Liver (tissue), 9 donors: ENCODE data around the gene AGER. TPM values are rescaled to one million over a fixed set of nuclear protein-coding genes. Genes with fewer than 3 reads are reported as not detected.

ENCODE experiments used
- DNase-seq: peaks from one replicate; pipeline ENCODE4 v3.0.0-alpha.2; 2017; ENCODE audit warnings: low spot score
- H3K27ac ChIP-seq, 2 donors: one replicate each; pipeline ENCODE4 v1.7.0; 2013; ENCODE audit warnings: inconsistent platforms in 2 of 2, low read length in 2 of 2, control low read depth in 1 of 2, low read depth in 1 of 2, mild to moderate bottlenecking in 1 of 2
- H3K27me3 ChIP-seq, 4 donors: one replicate each; pipeline versions ENCODE4 v1.6.1 to v1.7.0; 2013; ENCODE audit warnings: low read length in 3 of 4, inconsistent platforms in 1 of 4, mild to moderate bottlenecking in 1 of 4, moderate library complexity in 1 of 4; ENCODE audit not compliant: control insufficient read depth in 4 of 4, insufficient read depth in 4 of 4
- H3K36me3 ChIP-seq, 4 donors: one replicate each; pipeline versions ENCODE4 v1.6.1 to v1.7.0; 2013; ENCODE audit warnings: low read length in 3 of 4, mild to moderate bottlenecking in 3 of 4, low read depth in 1 of 4, moderate library complexity in 1 of 4; ENCODE audit not compliant: control insufficient read depth in 4 of 4, insufficient read depth in 3 of 4
- H3K4me1 ChIP-seq, 4 donors: one replicate each; pipeline versions ENCODE4 v1.6.1 to v1.7.0; 2013; ENCODE audit warnings: low read length in 3 of 4, mild to moderate bottlenecking in 3 of 4, moderate library complexity in 1 of 4; ENCODE audit not compliant: control insufficient read depth in 4 of 4, insufficient read depth in 4 of 4
- H3K4me3 ChIP-seq, 3 donors: one replicate each; pipeline versions ENCODE4 v1.6.1 to v1.7.0; 2013; ENCODE audit warnings: low read length in 3 of 3, control low read depth in 1 of 3, low read depth in 1 of 3, mild to moderate bottlenecking in 1 of 3
- H3K9ac ChIP-seq, 2 donors: one replicate each; pipeline ENCODE4 v1.7.0; 2013; ENCODE audit warnings: low read length in 2 of 2, mild to moderate bottlenecking in 2 of 2, moderate library complexity in 2 of 2, control low read depth in 1 of 2, low read depth in 1 of 2
- H3K9me3 ChIP-seq, 4 donors: one replicate each; pipeline versions ENCODE4 v1.6.1 to v1.7.0; 2013; ENCODE audit warnings: low read length in 3 of 4; ENCODE audit not compliant: control insufficient read depth in 4 of 4
- ATF3 ChIP-seq: IDR thresholded peaks from 2 replicates; pipeline ENCODE4 v1.6.1; 2016; ENCODE audit warnings: antibody characterized with exemption
- EGR1 ChIP-seq, 2 donors: IDR thresholded peaks; 2 replicates each; pipeline ENCODE4 v1.6.1; 2016 to 2018; ENCODE audit warnings: antibody characterized with exemption in 2 of 2, low read depth in 2 of 2
- FOXA1 ChIP-seq: IDR thresholded peaks from 2 replicates; pipeline ENCODE4 v1.6.1; 2016; ENCODE audit warnings: antibody characterized with exemption
- FOXA2 ChIP-seq: IDR thresholded peaks from 2 replicates; pipeline ENCODE4 v1.6.1; 2016; ENCODE audit warnings: antibody characterized with exemption
- GABPA ChIP-seq, 2 donors: IDR thresholded peaks in 1 of 2; conservative IDR thresholded peaks in 1 of 2; 2 replicates each; pipeline ENCODE4 v1.6.1; 2016; ENCODE audit warnings: antibody characterized with exemption in 2 of 2, mild to moderate bottlenecking in 1 of 2, moderate library complexity in 1 of 2
- HNF4A ChIP-seq, 2 donors: conservative IDR thresholded peaks; 2 replicates each; pipeline ENCODE4 v1.6.1; 2016; ENCODE audit warnings: antibody characterized with exemption in 2 of 2, mild to moderate bottlenecking in 2 of 2
- JUND ChIP-seq, 2 donors: IDR thresholded peaks; 2 replicates each; pipeline ENCODE4 v1.6.1; 2016; ENCODE audit warnings: antibody characterized with exemption in 2 of 2
- MAX ChIP-seq: IDR thresholded peaks from 2 replicates; pipeline ENCODE4 v1.6.1; 2016; ENCODE audit warnings: antibody characterized with exemption
- NR2F2 ChIP-seq: IDR thresholded peaks from 2 replicates; pipeline ENCODE4 v1.6.1; 2016; ENCODE audit warnings: antibody characterized with exemption
- RXRA ChIP-seq, 2 donors: IDR thresholded peaks; 2 replicates each; pipeline ENCODE4 v1.6.1; 2017 to 2018; ENCODE audit warnings: antibody characterized with exemption in 2 of 2, mild to moderate bottlenecking in 1 of 2
- SP1 ChIP-seq: IDR thresholded peaks from 2 replicates; pipeline ENCODE4 v1.6.1; 2018; ENCODE audit warnings: antibody characterized with exemption, mild to moderate bottlenecking
- TAF1 ChIP-seq: conservative IDR thresholded peaks from 2 replicates; pipeline ENCODE4 v1.6.1; 2016; ENCODE audit warnings: antibody characterized with exemption, mild to moderate bottlenecking
- YY1 ChIP-seq: IDR thresholded peaks from 2 replicates; pipeline ENCODE4 v1.6.1; 2016; ENCODE audit warnings: antibody characterized with exemption, mild to moderate bottlenecking
- ZBTB33 ChIP-seq: IDR thresholded peaks from 2 replicates; pipeline ENCODE4 v1.6.1; 2016; ENCODE audit warnings: antibody characterized with exemption
- WGBS: extraction: QIAGEN DNeasy Blood & Tissue Kit; methylation state at CpG from one replicate; pipeline ENCODE4 v1.1.7; 2013; 5-methylcytosine and 5-hydroxymethylcytosine counted together
- polyA plus RNA-seq, 2 donors: library from polyadenylated mRNA; stranded (reverse) in 1 of 2; unstranded in 1 of 2; fragments of 200-250 nt in 1 of 2; fragments of >200 nt in 1 of 2; fragmentation: Nextera tagmentation in 1 of 2; extraction: Ambion mirVana in 1 of 2; gene quantifications; one replicate each; pipeline versions ENCODE4 v1.2.1 to v1.2.3, GENCODE V29; 2013 to 2015
- total RNA-seq, 2 donors: library from RNA; depleted of rRNA; stranded (reverse); fragments of >200 nt; gene quantifications; one replicate each; pipeline ENCODE4 v1.2.3, GENCODE V29; 2014
- TF ChIP-seq, protein P1 (sequence below): IDR thresholded peaks from 2 replicates; pipeline ENCODE4 v1.6.1; 2016; ENCODE audit warnings: antibody characterized with exemption, mild to moderate bottlenecking
- TF ChIP-seq, protein P2 (sequence below): fragments of 150-350 bp; IDR thresholded peaks from 2 replicates; pipeline ENCODE4 v1.5.1; 2017; ENCODE audit warnings: improper control_type of control experiment, low read depth, low read length; ENCODE audit not compliant: missing input control
- donor health status: healthy.
- donor health status: healthy.
- donor health status: healthy.
- donor health status: healthy.
- donor health status: healthy.

Gene AGER
- total and polyA plus RNA-seq, 4 donors = 0.47 to 0.92 (median 0.83) TPM

DNA sequence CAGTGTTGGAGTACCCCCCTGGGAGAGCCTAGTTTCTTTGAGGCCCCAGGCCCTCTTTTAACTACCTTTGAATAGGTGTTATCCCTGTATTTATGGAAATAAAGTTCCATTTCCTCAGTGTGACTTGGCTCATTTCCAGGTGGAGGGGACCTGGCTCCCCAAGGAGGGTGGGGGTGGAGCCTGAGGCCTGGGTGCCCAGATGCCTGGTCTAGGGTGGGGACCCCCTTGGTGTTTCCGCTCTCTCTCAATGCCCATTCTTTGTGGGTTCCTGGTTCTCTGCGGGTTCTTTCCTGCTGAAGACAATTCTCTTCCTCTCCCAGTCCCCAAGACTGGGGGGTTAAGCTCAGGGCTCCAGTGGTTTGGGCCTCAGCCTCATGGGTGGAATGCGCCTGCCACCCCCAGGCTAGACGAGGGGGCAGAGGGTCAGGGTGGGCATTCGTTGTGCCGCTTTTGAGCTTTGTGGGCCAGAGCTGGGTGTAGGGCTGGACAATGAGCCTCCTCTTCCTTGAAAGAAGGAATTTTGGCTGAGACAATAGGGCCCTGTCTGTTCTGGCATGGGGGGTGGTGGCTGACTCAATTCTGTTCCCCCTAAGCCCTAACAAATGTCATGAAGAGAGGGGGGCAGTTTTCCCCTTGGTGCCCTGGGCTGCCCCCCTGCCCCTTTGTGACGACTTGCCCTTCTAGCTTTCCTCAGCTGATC is 20.3 kb downstream of the AGER start:
- H3K27me3 ChIP-seq = no peaks in the 10 kb centered on the region
- no peaks in the 10 kb centered on the region for H3K9me3 ChIP-seq
- no peak overlapping the region for H3K27ac ChIP-seq
- 92% methylated on average over 7 of the region's 7 CpGs for WGBS
- TF ChIP-seq MAX (no peak), NR2F2 (no peak), SP1 (no peak), HNF4A (conservative IDR thresholded peaks at IDR 0.05) (no peak), RXRA (IDR thresholded peaks at IDR 0.05) (no peak), FOXA2 (no peak), GABPA (IDR thresholded peaks at IDR 0.05 in 1 of 2, conservative IDR thresholded peaks at IDR 0.05 in 1 of 2) (no peak), EGR1 (IDR thresholded peaks at IDR 0.05; ENCODE audit: low read depth in 2 of 2) (no peak), JUND (IDR thresholded peaks at IDR 0.05) (no peak), YY1 (no peak), ZBTB33 (no peak), TAF1 (no peak), FOXA1 (no peak)
- TF ChIP-seq, protein P1, sequence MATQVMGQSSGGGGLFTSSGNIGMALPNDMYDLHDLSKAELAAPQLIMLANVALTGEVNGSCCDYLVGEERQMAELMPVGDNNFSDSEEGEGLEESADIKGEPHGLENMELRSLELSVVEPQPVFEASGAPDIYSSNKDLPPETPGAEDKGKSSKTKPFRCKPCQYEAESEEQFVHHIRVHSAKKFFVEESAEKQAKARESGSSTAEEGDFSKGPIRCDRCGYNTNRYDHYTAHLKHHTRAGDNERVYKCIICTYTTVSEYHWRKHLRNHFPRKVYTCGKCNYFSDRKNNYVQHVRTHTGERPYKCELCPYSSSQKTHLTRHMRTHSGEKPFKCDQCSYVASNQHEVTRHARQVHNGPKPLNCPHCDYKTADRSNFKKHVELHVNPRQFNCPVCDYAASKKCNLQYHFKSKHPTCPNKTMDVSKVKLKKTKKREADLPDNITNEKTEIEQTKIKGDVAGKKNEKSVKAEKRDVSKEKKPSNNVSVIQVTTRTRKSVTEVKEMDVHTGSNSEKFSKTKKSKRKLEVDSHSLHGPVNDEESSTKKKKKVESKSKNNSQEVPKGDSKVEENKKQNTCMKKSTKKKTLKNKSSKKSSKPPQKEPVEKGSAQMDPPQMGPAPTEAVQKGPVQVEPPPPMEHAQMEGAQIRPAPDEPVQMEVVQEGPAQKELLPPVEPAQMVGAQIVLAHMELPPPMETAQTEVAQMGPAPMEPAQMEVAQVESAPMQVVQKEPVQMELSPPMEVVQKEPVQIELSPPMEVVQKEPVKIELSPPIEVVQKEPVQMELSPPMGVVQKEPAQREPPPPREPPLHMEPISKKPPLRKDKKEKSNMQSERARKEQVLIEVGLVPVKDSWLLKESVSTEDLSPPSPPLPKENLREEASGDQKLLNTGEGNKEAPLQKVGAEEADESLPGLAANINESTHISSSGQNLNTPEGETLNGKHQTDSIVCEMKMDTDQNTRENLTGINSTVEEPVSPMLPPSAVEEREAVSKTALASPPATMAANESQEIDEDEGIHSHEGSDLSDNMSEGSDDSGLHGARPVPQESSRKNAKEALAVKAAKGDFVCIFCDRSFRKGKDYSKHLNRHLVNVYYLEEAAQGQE = no peak
- TF ChIP-seq, protein P2, sequence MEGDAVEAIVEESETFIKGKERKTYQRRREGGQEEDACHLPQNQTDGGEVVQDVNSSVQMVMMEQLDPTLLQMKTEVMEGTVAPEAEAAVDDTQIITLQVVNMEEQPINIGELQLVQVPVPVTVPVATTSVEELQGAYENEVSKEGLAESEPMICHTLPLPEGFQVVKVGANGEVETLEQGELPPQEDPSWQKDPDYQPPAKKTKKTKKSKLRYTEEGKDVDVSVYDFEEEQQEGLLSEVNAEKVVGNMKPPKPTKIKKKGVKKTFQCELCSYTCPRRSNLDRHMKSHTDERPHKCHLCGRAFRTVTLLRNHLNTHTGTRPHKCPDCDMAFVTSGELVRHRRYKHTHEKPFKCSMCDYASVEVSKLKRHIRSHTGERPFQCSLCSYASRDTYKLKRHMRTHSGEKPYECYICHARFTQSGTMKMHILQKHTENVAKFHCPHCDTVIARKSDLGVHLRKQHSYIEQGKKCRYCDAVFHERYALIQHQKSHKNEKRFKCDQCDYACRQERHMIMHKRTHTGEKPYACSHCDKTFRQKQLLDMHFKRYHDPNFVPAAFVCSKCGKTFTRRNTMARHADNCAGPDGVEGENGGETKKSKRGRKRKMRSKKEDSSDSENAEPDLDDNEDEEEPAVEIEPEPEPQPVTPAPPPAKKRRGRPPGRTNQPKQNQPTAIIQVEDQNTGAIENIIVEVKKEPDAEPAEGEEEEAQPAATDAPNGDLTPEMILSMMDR = no peak
- peaks cover 3 to 17% (median 8%) of the 10 kb centered on the region in 4 donors for H3K36me3 ChIP-seq
- H3K9ac ChIP-seq = no peak overlapping the region
- no peak for DNase-seq
- no peak overlapping the region for H3K4me3 ChIP-seq
- no peaks in the 10 kb centered on the region for H3K4me1 ChIP-seq

- Histone ChIP-seq H3K27me3 (no peaks in the 10 kb centered on the region), H3K4me3 (no peak overlapping the region), H3K9ac (no peak overlapping the region), H3K4me1 (peaks cover 6 to 24% (median 13%) of the 10 kb centered on the region in 4 donors), H3K27ac (no peak overlapping the region), H3K9me3 (no peaks in the 10 kb centered on the region), H3K36me3 (peaks cover 7 to 11% (median 10%) of the 10 kb centered on the region in 4 donors)
- no peak for DNase-seq
- TF ChIP-seq ATF3 (no peak), JUND (IDR thresholded peaks at IDR 0.05) (no peak), GABPA (IDR thresholded peaks at IDR 0.05 in 1 of 2, conservative IDR thresholded peaks at IDR 0.05 in 1 of 2) (no peak)
- TF ChIP-seq, protein P2 = no peak
Observed at GRCh38 chr6:32158052-32158451, 26.0 kb downstream of the AGER start.
